ENCODE data around the gene PLEKHB1.
A peak's percentile ranks its signal among the peaks of the same experiment; 100 is the strongest.

GRCh38 chr11:73625696-73626318 lies 20.6 kb upstream of the PLEKHB1 start:
- TF ChIP-seq POLR2A (IDR thresholded peaks at IDR 0.05) (no peak), CTCF (IDR thresholded peaks at IDR 0.05) (peak; percentile 83 to 96 (median 94))

Measured in heart left ventricle (tissue), 13 donors.